ENCODE data around the gene RIOK1.

DNA sequence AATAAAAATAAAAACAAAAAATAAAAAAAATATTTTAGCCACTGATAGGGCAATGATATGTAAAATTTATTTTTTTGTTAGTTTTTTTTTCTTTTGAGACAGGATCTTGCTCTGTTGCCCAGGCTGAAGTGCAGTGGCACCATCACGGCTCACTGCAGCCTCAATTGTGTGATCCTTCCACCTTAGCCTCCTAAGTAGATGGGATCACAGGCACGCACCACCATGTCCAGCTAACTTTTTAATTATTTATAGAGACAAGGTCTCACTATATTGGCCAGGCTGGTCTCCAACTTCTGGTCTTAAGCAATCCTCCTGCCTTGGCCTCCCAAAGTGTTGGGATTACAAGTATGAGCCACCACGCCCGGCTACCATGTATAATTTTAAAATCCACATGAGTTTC lies 59.4 kb downstream of the RIOK1 start:
- TF ChIP-seq, protein P1, sequence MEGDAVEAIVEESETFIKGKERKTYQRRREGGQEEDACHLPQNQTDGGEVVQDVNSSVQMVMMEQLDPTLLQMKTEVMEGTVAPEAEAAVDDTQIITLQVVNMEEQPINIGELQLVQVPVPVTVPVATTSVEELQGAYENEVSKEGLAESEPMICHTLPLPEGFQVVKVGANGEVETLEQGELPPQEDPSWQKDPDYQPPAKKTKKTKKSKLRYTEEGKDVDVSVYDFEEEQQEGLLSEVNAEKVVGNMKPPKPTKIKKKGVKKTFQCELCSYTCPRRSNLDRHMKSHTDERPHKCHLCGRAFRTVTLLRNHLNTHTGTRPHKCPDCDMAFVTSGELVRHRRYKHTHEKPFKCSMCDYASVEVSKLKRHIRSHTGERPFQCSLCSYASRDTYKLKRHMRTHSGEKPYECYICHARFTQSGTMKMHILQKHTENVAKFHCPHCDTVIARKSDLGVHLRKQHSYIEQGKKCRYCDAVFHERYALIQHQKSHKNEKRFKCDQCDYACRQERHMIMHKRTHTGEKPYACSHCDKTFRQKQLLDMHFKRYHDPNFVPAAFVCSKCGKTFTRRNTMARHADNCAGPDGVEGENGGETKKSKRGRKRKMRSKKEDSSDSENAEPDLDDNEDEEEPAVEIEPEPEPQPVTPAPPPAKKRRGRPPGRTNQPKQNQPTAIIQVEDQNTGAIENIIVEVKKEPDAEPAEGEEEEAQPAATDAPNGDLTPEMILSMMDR (IDR thresholded peaks at IDR 0.05; ENCODE audit: low read length) = no peak
- TF ChIP-seq EZH2 (optimal IDR thresholded peaks at IDR 0.05; ENCODE audit: low read depth, low read length) = no peak

Data from MM.1S (cell line).